Myocyte (in vitro differentiated cells): Measurements from ENCODE around the gene ZNF74. TPM values are rescaled to one million over a fixed set of nuclear protein-coding genes. Genes with fewer than 3 reads are reported as not detected.
"Not testable (repeated sequence)": the region's sequence is repeated elsewhere in the genome, so short reads cannot be mapped to it uniquely, and the experiment has no call there.

Source experiments
- DNase-seq: peaks from one replicate; pipeline ENCODE4 v3.0.0-alpha.2; 2012; ENCODE audit warnings: low read depth
- total RNA-seq: library from RNA; depleted of rRNA; stranded (reverse); fragments of >200 nt; gene quantifications from 2 replicates; pipeline ENCODE4 v1.2.3, GENCODE V29; 2014

ZNF74 gene
- total RNA-seq, 1 donor from 2014 or later = 18.4 TPM

DNA sequence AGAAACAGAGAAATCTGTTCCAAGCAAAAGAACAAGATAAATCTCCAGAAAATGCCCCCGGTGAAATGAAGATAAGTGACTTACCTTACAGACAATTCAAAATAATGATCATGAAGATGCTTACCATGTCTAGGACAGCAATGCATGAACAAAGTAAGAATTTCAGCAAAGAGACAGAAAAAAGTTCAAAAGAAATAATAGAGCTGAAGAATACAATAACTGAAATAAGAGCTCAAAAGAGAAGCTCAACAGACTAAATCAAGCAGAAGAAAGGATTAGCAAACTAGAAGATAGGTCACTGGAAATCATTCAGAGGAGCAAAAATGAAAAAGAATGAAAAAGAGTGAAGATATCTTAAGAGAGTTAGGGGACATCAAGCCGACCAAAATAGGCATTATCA, 19.8 kb upstream of the ZNF74 start:
- not testable (repeated sequence) for DNase-seq

DNA sequence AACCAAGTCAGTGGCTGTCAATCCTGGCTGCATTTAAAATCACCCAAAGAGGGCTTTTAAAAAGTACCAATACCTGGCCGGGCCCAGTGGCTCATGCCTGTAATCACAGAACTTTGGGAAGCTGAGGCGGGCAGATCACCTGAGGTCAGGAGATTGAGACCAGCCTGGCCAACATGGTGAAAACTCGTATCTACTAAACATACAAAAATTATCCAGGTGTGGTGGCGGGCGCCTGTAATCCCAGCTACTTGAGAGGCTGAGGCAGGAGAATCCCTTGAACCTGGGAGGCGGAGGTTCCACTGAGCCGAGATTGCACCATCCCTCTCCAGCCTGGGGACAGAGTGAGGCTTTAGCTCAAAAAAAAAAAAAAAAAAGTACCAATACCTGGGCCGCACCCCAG, 17.7 kb upstream of the ZNF74 start:
- not testable (repeated sequence) for DNase-seq

DNA sequence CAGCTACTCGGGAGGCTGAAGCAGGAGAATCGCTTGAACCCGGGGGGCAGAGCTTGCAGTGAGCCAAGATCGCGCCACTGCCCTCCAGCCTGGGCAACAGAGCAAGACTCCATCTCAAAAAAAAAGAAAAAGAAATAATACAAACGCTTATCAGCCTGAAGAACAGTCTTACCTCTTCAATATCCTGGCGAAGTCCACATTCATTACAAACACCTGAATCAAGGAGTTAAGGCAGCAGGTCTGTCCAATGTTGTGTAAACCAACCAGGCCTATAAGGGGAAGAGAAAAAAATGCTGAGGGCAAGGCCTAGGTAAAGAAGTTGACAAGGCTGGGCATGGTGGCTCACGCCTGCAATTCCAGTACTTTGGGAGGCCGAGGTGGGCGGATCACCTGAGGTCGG, 17.0 kb upstream of the ZNF74 start:
- not testable (repeated sequence) for DNase-seq

DNA sequence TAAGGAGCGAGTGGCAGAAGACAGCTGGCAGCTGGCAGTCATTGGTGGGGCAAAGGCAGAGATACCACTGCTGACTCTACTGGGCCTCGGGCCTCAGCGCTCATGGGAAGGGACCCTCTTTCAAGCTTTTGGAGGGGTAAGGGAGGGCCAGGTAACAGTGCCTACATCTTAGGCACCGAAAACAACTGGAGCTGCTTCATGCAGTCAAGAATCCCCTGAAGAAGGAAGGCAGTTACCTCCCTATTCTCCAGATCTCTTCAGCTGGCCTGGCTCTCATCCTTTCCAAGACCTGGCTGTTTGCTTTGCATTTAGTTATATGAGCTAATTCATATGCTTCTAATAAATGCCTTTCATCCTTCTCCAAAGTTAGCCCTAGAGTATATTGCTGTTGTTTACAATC, 15.8 kb upstream of the ZNF74 start:
- DNase-seq = no peak

DNA sequence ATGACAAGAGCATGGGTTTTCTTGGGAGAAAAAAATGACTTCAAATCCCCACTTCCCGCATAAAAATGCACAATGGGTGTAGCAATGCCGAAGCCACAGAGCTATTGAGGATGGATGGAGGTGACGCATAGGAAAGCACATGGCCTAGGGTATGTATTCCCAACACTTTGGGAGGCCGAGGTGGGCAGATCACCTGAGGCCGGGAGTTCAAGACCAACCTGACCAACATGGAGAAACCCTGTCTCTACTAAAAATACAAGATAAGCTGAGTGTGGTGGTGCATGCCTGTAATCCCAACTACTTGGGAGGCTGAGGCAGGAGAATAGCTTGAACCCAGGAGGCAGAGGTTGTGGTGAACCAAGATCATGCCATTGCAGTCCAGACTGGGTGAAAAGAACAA, 15.3 kb upstream of the ZNF74 start:
- not testable (repeated sequence) for DNase-seq

DNA sequence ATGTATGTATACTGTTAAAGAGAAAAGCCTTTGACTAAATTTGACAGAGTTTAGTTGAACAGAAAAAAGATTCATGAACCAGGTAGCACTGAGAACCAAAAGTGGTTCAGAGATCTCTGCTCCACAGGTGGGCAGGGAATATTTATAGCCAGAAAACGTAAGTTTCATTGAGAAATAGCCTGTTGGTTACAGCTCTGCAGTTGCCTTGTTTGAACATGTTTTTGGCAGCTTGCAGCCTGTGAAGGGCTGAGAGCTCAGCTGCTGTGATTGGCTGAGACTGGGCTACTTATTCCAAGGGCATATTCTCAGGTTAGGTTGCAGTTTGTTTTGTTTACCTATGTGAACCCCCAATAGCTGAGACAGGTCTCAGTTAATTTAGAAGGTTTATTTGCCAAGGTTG, 13.5 kb upstream of the ZNF74 start:
- DNase-seq = no peak

DNA sequence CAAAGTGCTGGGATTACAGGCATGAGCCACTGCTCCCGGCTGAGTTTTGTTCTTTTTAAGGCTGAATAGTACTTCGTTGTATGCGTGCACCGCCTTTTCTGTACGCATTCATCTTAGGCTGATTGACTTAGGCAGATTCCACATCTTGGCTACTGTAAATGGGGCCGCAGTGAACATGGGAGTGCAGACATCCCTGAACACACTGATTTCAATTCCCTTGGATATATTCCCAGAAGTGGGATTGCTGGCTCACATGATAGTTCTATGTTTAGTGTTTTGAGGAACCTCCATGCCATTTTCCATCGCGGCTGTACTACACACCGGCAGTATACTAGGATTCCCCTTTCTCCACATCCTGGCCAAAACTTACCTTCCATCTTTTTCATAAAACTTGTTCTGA, 10.4 kb upstream of the ZNF74 start:
- no peak for DNase-seq

DNA sequence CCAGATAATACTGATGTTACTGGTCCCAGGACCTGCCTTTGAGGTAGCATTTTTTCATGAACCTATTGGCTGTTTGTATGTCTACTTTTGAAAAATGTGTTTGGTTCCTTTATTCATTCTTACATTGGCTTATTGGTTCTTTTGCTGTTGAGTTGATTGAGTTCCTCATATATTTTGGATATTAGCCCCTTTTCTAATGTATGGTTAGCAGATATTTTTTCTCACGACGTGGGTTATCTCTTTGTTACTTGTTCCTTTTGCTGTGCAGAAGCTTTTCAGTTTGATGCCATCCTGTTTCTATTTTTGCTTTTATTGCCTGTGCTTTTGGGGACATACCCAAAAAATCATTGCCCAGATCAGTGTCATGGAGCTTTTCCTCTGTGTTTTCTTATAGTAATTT, 9.8 kb upstream of the ZNF74 start:
- DNase-seq = no peak

DNA sequence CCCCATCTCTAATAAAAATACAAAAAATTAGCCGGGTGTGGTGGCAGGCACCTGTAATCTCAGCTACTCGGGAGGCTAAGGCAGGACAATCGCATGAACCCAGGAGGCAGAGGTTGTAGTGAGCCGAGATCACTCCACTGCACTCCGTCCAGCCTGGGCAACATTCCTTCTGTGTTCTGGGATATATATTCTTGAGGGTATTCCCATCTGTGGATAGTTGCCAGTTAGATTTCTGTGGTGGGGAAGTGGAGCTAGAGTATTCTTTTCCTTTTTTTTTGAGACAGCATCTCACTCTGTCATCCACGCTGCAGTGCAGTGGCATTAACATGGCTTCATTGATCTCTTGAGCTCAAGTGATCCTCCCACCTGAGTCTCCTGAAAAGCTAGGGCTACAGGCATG, 9.1 kb upstream of the ZNF74 start:
- no peak for DNase-seq

DNA sequence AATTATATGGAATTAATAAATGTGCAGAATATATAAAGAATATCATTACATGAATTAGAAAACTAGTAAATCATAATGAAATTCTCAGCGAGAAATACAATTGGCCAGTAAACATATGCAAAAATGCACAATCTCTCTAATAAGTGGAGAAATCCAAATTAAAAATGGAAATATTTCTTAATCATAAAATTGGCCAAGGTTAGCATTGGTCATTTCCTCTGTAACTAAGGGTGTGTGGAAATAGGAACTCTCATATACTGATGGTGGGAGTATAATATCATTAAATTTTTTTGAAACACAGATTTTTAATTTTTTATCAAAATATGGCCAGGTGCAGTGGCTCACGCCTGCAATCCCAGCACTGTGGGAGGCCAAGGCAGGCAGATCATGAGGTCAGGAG, 7.6 kb upstream of the ZNF74 start:
- DNase-seq = no peak

DNA sequence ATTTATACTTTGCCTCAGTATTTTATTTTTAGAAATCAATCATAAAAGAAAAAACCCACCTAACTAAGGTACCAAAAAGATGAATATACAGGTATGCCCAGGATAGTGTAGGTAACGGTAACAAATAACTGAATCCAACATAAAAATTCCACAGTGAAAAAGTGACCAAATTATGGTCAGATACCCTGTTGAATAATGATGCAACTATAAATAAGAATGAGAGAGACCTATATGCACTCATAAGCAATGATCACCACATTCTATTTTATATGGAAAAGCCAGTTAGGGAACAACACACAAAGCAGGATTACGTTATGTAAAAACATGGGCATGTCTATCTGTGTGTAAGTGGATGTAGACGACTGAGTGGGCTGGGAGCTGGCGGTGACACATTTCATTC, 7.0 kb upstream of the ZNF74 start:
- no peak for DNase-seq

DNA sequence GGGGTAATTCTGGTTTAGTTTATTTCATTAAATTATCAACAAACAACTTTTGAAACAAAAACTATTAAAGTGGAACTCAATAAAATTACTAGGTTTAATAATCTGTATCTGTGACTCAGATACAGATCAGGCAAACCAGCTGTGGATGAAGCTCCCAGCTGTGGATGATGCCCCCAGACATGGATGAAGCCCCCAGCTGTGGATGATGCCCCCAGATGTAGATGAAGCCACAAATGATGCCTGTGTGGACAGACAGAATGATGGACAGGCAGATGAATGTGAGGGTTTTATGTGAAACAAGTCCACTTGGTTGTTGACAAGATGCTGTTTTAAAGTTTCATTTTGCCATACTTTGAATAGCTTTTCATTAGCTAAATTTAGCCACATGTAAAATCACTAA, 5.8 kb upstream of the ZNF74 start:
- DNase-seq = no peak

DNA sequence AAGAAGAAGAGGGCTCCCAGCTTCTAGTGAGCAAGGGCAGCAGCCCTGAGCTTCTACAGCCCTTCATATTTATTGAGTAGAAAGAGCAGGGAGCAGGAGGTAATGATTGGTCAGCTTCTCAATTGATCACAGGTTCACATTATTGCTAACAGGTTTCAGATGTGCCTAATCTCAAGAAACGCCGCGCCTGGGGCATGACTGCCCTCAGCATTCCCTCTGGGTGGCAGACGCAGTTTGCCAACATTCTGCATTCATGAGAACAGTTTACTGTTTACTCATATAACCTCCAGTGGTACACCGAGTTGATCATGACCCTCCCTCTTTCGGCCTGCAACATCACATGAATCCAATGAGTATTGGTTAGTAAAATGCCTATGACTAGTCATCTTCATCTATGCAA, 4.7 kb upstream of the ZNF74 start:
- DNase-seq = no peak

DNA sequence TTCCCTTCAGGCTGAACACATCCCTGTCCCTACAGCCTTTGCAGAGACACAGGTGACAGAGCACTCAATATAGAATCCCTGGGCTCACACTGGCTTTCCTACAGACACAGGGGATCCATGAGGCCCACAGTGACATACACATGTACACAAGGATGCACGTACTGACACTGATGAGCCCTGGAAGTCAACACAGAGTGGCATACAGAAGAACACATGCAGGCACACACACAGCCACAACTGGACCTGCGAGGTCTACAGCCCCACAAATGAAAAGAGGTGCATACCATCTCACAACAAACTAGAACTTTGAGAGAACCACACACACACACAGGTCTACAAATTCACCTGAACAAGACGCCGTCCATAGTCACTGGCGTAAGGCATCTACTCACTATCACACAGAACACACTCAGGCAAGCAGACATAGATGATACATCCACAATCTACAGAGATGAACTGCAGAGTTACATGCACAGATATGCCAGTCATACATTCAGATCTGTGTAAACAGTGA, 3.5 kb upstream of the ZNF74 start:
- no peak for DNase-seq

DNA sequence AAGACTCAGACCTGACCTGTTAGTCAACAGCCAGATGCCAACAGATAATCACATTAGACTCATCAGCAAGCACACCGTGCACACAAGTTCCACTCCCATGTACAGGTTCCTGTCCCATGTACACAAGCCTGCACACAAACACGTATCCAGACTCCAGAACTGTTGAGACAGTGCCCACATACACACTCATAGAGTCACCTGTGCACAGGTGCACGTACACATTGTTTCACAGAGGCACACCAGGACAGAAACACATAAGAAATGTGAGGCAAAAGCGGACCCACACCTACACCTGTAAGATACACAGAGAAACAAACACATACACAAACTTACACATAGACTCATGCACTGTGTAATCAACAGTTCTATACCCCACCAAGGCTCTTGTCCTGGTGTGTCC, 2.7 kb upstream of the ZNF74 start:
- no peak for DNase-seq

DNA sequence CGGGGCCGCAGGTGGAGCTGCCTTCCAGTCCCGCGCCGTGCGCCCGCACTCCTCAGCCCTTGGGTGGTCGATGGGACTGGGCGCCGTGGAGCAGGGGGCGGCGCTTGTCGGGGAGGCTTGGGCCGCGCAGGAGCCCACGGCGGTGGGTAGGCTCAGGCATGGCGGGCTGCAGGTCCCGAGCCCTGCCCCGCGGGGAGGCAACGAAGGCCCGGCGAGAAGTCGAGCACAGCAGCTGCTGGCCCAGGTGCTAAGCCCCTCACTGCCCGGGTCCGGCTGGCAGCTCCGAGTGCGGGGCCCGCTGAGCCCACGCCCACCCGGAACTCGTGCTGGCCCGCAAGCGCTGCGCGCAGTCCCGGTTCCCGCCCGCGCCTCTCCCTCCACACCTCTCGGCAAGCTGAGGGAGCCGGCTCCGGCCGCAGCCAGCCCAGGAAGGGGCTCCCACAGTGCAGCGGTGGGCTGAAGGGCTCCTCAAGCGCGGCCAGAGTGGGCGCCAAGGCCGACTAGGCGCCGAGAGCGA, 1.5 kb upstream of the ZNF74 start:
- not testable (repeated sequence) for DNase-seq

DNA sequence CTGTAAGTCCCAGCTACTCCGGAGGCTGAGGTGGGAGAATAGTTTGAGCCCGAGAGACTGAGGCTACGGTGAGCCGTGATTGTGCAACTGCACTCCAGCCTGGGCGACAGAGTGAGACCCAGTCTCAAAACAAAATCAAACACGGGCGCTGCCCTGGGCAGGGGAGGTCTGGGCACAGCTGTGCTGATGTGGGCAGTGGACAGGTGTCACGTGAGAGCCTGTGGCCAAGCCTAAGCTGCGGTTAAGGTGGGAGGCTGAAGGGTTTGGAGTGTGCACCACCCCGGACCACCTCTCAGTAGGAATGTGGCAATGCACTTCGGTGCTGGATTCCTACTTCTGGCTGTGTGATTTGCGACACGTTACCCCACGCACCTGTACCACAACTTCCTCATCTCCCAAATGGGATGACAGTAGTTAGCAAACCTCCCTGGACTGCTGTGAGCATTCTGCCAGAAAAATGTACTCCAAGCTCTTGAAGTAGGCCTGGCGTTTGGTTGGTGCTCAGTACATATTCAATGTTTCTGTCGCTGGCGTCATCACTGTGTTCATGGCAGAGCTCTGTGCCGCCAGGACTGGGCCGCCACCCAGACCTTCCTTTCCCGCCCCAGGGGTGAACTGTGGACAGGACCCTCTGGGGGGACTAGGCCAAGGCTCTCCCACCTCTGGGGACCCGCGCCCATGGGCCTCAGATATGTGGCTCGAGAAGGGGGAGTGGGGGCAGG, 807 bp upstream of the ZNF74 start:
- no peak for DNase-seq

DNA sequence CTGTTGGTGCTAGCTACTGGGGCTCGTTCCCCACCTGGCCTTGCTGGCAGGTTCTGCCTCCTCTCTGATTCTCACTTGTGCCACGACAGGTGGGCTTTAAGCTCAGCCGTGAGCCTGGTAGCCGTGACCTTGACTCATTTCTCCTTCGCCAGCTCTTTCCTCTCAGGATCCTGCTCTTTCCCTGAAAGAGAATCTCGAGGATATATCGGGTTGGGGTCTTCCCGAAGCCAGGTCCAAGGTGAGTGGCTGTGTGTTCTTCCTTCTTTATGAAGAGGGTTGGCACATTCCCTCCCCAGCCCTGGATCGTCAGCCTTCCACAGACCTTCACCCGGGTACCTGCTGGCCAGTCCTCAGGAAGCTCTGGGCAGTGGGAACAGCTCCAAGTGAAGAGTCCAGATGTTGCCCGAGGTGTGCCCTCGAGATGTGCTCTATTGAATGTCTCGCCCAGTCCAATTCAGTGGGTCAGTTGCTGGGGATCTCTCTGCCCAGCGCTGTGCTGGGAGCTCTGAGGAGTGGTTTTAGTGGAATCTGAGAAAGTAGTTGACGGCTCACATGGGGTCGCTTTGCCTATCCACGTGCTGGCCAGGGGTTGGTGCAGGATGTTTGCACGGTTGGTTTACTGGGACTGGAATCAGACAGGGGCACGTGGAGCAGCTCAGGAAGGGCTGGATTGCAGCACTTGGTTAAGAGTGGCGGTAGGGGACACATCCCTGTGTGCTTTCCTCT, 1.4 kb downstream of the ZNF74 start:
- DNase-seq = no peak

DNA sequence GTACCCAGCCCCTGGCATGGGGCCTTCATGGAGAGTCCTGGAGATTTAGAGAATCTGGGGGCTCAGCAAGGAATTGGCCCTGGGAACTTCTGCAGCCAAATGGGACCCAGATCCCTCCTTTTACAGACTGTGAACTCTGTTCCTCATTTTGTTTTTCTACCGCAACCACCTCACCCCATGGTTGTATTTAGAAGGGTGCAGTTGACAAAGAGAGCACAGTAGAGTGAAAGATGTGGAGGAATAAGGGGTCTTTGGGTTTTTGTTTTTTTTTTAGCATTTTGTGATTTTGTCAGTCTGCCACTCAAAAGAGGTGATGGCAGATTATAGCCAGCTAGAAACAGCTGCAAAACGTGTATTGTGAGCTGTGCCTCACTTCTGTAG, 1.9 kb downstream of the ZNF74 start:
- no peak for DNase-seq

DNA sequence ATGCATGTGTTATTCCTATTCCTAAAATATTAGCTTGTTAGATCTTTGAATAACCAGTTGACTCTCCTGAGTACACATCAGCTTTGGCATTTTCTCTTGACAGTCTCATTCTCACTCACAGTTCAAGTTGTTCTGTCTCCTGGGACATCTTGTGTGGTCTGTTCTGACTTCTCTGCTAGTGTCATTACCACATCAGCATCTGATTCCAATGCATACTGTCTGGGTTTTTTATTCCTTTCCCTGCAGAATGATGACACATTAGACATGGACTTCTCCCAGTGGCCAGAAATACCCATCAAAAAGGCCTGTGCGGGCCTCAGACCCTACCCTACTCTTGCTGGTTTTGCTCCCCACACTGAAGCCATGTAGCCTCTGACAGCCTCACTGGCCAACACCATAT, 2.7 kb downstream of the ZNF74 start:
- peak; percentile 45 for DNase-seq

DNA sequence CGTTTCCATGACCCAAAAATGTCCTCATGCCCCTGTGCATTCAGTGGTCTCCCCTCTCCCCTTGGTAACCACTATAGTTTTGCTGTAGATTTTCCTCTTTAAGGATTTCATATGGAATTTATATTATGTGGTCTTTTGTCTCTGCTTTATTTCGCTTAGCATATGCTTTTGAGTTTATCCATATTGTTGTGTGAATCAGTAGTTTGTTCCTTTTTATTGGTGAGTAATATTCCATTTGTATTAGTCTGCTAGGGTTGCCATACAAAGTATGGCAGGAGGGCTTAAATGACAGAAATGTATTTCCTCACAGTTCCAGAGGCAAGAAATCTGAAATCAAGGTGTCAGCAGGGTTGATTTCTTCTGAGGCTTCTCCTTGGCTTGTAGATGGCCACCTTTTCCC, 3.5 kb downstream of the ZNF74 start:
- DNase-seq = no peak

DNA sequence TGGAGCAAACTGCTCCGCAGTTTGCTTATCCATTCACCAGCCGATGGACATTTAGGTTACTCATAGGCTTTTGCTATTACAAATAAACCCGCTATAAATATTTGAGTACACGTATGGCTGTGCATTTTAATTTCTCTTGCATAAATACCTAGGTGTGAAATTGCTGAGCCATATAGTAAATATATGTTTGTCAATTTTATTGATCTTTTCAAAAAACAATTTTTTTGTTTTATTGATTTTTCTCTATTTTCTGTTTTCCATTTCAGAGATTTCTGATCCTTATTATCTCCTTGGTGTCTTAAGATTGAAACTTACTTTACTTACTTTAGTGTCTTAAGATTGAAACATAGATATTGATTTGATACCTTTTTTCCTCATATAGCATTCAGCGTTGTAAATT, 4.5 kb downstream of the ZNF74 start:
- DNase-seq = no peak
